Tibial nerve (tissue), 4 donors: Measurements from ENCODE around the gene NELL1. TPM values are rescaled to one million over a fixed set of nuclear protein-coding genes. Genes with fewer than 3 reads are reported as not detected.

Source experiments
- DNase-seq, 2 donors: peaks; one replicate each; pipeline ENCODE4 v3.0.0-alpha.2; 2019; ENCODE audit warnings: low spot score in 2 of 2
- H3K27ac ChIP-seq, 4 donors: fragments of 200-600 bp; sonication (generic) in 3 of 4; one replicate each; pipeline ENCODE4 v1.5.1; 2017 to 2019; ENCODE audit warnings: mild to moderate bottlenecking in 1 of 4
- H3K27me3 ChIP-seq, 2 donors: fragments of 200-600 bp; sonication (generic) in 1 of 2; one replicate each; pipeline versions ENCODE4 v1.5.1 to v1.6.0; 2017 to 2019
- H3K36me3 ChIP-seq, 3 donors: fragments of 200-600 bp; sonication (generic); one replicate each; pipeline ENCODE4 v1.5.1; 2018 to 2019
- H3K4me1 ChIP-seq, 4 donors: fragments of 200-600 bp; sonication (generic) in 3 of 4; one replicate each; pipeline ENCODE4 v1.5.1; 2017 to 2019
- H3K4me3 ChIP-seq, 4 donors: fragments of 200-600 bp; sonication (generic) in 3 of 4; one replicate each; pipeline ENCODE4 v1.5.1; 2017 to 2019; ENCODE audit warnings: mild to moderate bottlenecking in 1 of 4, moderate library complexity in 1 of 4
- H3K9me3 ChIP-seq, 4 donors: fragments of 200-600 bp; sonication (generic) in 3 of 4; one replicate each; pipeline ENCODE4 v1.5.1; 2017 to 2019
- CTCF ChIP-seq, 5 experiments: fragments of 200-600 bp in 3 of 5; fragments of 450-650 bp in 2 of 5; sonication (generic) in 3 of 5; IDR thresholded peaks; one replicate each; pipeline ENCODE4 v1.5.1; 2016 to 2019; ENCODE audit warnings: antibody characterized with exemption in 5 of 5, mild to moderate bottlenecking in 3 of 5, moderate library complexity in 2 of 5
- EP300 ChIP-seq, 2 donors: sonication (generic); formaldehyde crosslinking; IDR thresholded peaks; one replicate each; pipeline ENCODE4 v1.6.1; 2017; ENCODE audit warnings: antibody characterized with exemption in 2 of 2, mild to moderate bottlenecking in 1 of 2
- POLR2A ChIP-seq, 2 donors: fragments of 450-650 bp; IDR thresholded peaks; one replicate each; pipeline ENCODE4 v1.6.1; 2017; ENCODE audit warnings: antibody characterized with exemption in 2 of 2, mild to moderate bottlenecking in 2 of 2, moderate library complexity in 2 of 2
- WGBS, 2 donors: methylation state at CpG; one replicate each; pipeline ENCODE4 v1.1.5; 2018; 5-methylcytosine and 5-hydroxymethylcytosine counted together
- total RNA-seq, 4 donors: library from RNA; depleted of rRNA; stranded (reverse); fragments of >200 nt; gene quantifications; one replicate each; pipeline ENCODE4 v1.1.0, GENCODE V29; 2016

Gene NELL1
- total RNA-seq, 4 donors from 2014 or later, result not detected

- no peak overlapping the region for H3K27ac ChIP-seq
- 66 to 70% methylated on average over 5 of the region's 5 CpGs for WGBS, 2 donors
- no peaks in the 10 kb centered on the region for H3K4me1 ChIP-seq
These were observed 379.2 kb downstream of the NELL1 start for GRCh38 chr11:21048626-21049025.

GRCh38 chr11:21053466-21053865 is 384.1 kb downstream of the NELL1 start:
- whole genome bisulfite sequencing, 2 donors, result 83 to 87% methylated on average over 1 of the region's 1 CpG
- no peaks in the 10 kb centered on the region for H3K4me1 ChIP-seq
- no peak for TF ChIP-seq CTCF (IDR thresholded peaks at IDR 0.05)
- no peak for TF ChIP-seq EP300 (IDR thresholded peaks at IDR 0.05)
- TF ChIP-seq POLR2A (IDR thresholded peaks at IDR 0.05), result no peak
- H3K4me3 ChIP-seq, result no peak overlapping the region
- no peak for DNase-seq
- H3K36me3 ChIP-seq, result no peaks in the 10 kb centered on the region
- no peaks in the 10 kb centered on the region for H3K27me3 ChIP-seq
- no peak overlapping the region for H3K27ac ChIP-seq
- no peaks in the 10 kb centered on the region for H3K9me3 ChIP-seq

More at GRCh38 chr11:21048626-21049025, 379.2 kb downstream of the NELL1 start:
- no peak for TF ChIP-seq EP300 (IDR thresholded peaks at IDR 0.05)
- no peak for TF ChIP-seq CTCF (IDR thresholded peaks at IDR 0.05)
- TF ChIP-seq POLR2A (IDR thresholded peaks at IDR 0.05), result no peak
- Histone ChIP-seq H3K9me3 (no peaks in the 10 kb centered on the region), H3K27me3 (no peaks in the 10 kb centered on the region), H3K36me3 (no peaks in the 10 kb centered on the region), H3K4me3 (no peak overlapping the region)
- DNase-seq, result no peak

- no peak for TF ChIP-seq POLR2A (IDR thresholded peaks at IDR 0.05)
- no peak for TF ChIP-seq EP300 (IDR thresholded peaks at IDR 0.05)
- TF ChIP-seq CTCF (IDR thresholded peaks at IDR 0.05), result no peak
- H3K27me3 ChIP-seq, result no peaks in the 10 kb centered on the region
- no peak for DNase-seq
- H3K27ac ChIP-seq, result no peak overlapping the region
- H3K4me3 ChIP-seq, result no peak overlapping the region
- H3K9me3 ChIP-seq, result no peaks in the 10 kb centered on the region
- H3K36me3 ChIP-seq, result no peaks in the 10 kb centered on the region
- H3K4me1 ChIP-seq, result no peaks in the 10 kb centered on the region
These were observed 387.3 kb downstream of the NELL1 start for GRCh38 chr11:21056644-21057043.

GRCh38 chr11:21059879-21060278 is 390.5 kb downstream of the NELL1 start:
- Histone ChIP-seq H3K27ac (no peak overlapping the region), H3K4me3 (no peak overlapping the region), H3K36me3 (no peaks in the 10 kb centered on the region), H3K27me3 (no peaks in the 10 kb centered on the region), H3K9me3 (no peaks in the 10 kb centered on the region), H3K4me1 (no peaks in the 10 kb centered on the region)
- no peak for DNase-seq
- TF ChIP-seq EP300 (IDR thresholded peaks at IDR 0.05), result no peak
- TF ChIP-seq POLR2A (IDR thresholded peaks at IDR 0.05), result no peak
- no peak for TF ChIP-seq CTCF (IDR thresholded peaks at IDR 0.05)
- 71 to 78% methylated on average over 2 of the region's 2 CpGs for WGBS, 2 donors

- peak overlapping the region in 3 of 4 donors; percentile 1 to 26 (median 26) for H3K4me3 ChIP-seq
- no peak for DNase-seq
- H3K27me3 ChIP-seq, result no peaks in the 10 kb centered on the region
- TF ChIP-seq EP300 (IDR thresholded peaks at IDR 0.05), result no peak
- no peak overlapping the region for H3K27ac ChIP-seq
- WGBS, 2 donors, result 39% methylated on average over 2 of the region's 2 CpGs
- H3K9me3 ChIP-seq, result no peaks in the 10 kb centered on the region
- H3K4me1 ChIP-seq, result no peaks in the 10 kb centered on the region
- no peaks in the 10 kb centered on the region for H3K36me3 ChIP-seq
These were observed 396.6 kb downstream of the NELL1 start for GRCh38 chr11:21066030-21066429.

- WGBS, 2 donors, result 63 to 67% methylated on average over 3 of the region's 3 CpGs
- no peak overlapping the region for H3K4me3 ChIP-seq
These were observed 399.5 kb downstream of the NELL1 start for GRCh38 chr11:21068886-21069285.

More at GRCh38 chr11:21068886-21069285, 399.5 kb downstream of the NELL1 start:
- Histone ChIP-seq H3K27me3 (no peaks in the 10 kb centered on the region), H3K4me1 (no peaks in the 10 kb centered on the region), H3K27ac (no peak overlapping the region), H3K9me3 (no peaks in the 10 kb centered on the region), H3K36me3 (no peaks in the 10 kb centered on the region)
- TF ChIP-seq POLR2A (IDR thresholded peaks at IDR 0.05) (no peak), EP300 (IDR thresholded peaks at IDR 0.05) (no peak), CTCF (IDR thresholded peaks at IDR 0.05) (no peak)
- DNase-seq, result no peak
